DMS79 (cell line): ENCODE results near the gene APLP1.
"Not testable (repeated sequence)": the region's sequence is repeated elsewhere in the genome, so short reads cannot be mapped to it uniquely, and the experiment has no call there.

Experiments used
- DNase-seq: peaks from one replicate; lab custom pipeline; 2025; lab: John Stamatoyannopoulos, UW

The APLP1 gene

GRCh38 chr19:35904311-35905068, 36.1 kb downstream of the APLP1 start:
- no peak for DNase-seq

DNA sequence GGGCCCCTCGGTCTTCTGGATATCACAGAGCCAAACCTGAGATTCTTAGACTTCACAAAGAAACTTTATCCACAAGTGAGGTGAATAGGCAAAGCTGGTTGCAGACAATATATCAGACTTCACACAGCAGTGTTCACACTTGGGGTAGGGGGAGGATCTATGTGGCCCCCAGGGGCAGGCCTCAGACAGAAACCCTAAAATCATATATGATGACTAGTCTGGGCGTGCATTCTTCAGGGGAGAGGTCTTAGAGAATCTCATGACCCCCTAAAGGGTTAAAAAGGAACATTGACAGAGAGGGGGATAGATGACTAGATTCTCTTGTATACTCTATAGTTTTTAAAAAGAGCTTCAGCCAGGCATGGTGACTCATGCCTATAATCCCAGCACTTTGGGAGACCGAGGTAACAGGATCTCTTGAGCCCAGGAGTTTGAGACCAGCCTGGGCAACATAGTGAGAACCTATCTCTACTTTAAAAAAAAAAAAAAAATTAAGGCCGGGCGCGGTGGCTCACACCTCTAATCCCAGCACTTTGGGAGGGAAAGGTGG, 36.9 kb downstream of the APLP1 start:
- DNase-seq = no peak

DNA sequence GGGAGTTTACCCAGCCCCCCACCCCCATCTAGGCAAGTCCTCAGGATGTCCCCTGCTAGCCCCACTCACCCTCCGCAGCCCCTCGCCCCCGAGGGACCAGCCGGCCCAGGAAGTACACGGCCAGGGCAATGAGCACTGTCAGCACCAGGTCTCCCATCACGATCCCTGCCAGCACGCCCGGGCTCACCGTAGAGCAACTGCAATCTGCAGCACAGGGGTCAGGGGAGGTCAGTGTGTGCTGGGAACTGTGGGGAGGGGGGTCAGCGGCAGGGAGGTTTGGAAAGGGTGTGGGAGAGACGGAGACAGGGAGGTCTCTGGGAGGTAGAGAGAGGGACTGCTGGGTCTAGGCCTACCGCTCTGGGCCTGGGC, 39.0 kb downstream of the APLP1 start:
- DNase-seq = no peak

DNA sequence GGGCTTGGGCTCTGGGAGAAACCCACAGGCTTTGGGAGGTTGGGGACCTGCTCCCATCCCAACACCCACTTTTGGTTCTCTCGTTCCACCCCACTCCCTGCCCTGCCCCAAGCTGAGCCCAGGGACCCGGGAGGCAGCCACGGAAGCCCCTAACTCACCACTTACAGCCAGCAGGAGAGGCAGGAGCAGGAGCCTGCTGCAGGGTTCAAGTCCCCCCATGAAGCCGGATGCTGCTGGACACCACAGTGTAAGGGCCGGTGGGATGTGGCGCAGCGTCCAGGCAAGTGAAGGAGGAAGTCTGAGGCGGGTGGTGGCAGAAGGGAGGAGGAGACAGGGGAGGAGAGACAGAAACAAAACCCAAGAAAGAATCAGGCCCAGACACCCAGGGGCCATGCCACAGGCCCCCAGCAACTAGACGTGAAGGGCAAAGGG, 39.7 kb downstream of the APLP1 start, which contains the start of gene TYROBP:
TSS of gene TYROBP (minus strand) at position 286 of the 432 bp plus-strand sequence. CDS start at position 219, 67 bp downstream.
- no peak for DNase-seq

DNA sequence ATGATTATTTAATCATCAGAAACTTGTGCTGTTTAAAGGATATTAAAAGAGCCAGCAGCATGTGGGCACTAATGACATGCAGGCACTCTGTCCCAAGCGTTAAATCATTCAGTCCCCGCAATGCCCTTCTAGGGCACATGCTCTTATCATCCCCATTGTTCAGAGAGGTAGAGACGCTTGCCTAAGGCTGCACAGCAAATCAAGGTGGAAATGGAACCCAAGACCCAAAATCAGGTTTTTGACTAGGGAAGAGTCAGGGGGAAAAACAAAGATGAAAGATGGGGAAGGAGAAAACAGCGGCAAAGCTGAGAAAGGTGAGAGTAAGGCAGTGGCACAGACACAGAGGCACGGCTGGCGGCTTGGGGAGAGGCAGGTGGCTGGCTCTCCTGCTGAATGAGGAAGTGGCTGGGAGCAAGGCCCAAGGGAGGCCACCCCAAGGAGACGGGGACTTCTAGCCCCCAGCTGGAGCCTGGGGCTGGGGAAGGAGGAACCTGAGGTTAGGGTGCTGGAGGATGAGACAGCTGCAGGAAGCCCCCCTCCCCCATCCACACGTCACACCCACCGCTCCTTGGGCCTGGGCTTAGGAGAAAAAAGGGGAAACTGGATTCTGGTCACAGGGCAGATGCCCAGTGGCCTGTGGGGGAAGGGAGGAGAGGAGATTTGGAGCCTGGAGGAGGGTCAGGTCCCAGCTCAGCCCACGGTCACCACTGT, 40.8 kb downstream of the APLP1 start:
- no peak for DNase-seq

GRCh38 chr19:35909684-35910035, 41.3 kb downstream of the APLP1 start:
- DNase-seq = no peak

DNA sequence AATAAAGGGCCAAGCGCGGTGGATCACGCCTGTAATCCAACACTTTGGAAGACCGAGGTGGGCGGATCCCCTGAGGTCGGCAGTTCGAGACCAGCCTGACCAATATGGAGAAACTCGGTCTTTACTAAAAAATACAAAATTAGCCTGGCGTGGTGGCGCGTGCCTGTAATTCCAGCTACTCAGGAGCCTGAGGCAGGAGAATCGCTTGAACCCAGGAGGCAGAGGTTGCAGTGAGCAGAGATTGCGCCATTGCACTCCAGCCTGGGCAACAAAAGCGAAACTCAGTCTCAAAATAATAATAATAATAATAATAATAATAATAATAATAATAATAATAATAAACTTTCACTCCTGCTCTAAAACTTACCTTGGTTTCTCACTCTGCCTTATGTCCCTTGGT, 42.0 kb downstream of the APLP1 start:
- not testable (repeated sequence) for DNase-seq

DNA sequence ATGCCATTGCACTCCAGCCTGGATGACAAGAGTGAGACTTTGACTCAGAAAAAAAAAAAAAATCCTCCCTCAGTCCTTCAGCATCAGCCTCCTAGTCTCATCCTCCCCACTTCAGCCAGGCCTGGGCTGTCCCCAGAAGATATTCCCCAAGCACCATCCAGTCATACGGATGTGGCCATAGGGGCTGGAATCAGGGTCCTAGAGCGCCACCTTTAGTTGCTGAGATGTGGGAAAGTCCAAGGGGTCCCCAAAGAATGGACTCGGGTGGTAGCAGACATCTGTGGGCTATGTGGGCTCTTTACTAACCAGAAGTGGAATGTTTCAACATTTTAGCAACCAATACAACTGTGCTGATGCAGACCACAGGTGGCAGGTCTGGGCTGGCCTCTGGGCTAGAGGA, 42.8 kb downstream of the APLP1 start:
- no peak for DNase-seq

- peak; percentile 54 for DNase-seq
Observed at GRCh38 chr19:35911790-35912189, 43.4 kb downstream of the APLP1 start.

DNA sequence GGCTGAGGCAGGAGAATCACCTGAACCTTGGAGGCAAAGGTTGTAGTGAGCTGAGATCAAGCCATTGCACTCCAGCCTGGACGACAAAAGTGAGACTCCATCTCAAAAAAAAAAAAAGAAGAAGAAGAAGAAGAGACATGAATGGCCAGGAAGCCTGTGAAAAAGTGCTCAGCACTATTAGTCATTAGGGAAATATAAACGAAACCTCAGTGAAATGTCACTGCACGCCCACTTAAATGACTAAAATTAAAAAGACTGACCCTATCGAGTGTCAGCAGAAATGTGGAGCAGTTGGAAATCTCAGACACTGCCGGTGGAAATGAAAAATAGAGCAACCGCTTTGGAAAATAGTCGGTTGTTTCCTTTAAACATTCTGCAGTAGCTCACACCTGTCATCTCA, 45.2 kb downstream of the APLP1 start:
- DNase-seq = no peak

DNA sequence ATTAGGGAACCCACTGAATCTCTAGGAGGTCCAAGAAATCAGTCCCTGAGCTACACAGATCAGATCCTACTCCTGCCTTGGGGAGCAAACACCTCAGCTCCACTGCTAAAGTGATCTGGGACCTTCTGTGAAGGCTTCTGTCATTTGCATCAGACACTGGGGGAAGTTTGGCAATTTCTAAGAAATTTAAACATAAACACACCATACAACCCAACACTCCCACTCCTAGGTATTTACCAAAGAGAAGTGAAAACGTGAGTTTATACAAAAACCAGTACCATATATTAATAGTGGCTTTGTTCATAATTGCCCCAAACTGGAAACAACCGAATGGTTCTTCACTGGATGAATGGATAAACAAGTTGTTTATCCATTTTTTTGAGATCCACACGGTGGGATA, 47.1 kb downstream of the APLP1 start:
- no peak for DNase-seq

DNA sequence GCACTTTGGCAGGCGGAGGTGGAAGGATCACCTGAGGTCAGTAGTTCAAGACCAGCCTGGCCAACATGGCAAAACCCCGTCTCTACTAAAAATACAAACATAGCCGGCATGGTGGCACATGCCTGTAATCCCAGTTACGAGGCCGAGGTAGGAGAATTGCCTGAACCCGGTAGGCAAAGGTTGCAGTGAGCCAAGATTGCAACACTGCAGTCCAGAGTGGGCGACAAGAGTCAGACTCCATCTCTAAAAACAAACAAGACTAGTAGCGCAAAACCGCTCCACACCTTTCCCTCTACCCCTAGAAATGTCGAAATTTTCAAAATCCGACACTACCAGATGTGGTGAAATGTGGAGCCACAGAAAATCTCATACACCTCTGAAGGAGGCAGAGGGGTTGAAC, 50.9 kb downstream of the APLP1 start:
- DNase-seq = no peak

GRCh38 chr19:35921012-35921411, 52.6 kb downstream of the APLP1 start:
- no peak for DNase-seq

DNA sequence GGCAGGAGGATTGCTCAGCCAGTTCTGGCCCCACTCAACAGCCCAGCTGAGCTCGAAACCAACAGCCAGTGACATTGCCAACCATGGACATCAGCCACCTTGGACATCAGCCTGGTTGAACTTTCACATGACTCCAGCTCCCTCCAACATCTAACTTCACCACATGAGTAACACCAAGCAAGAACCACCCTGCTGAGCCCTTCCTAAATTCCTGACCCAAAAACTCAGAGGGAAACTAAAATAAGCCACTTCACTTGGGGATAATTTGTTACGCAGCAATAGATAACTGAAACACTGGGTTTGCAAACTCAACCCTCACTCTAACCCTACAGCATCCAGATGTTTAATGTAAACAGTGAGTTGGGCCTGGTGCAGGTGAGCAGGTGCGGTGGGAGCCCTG, 57.1 kb downstream of the APLP1 start:
- no peak for DNase-seq

- no peak for DNase-seq
Observed at GRCh38 chr19:35928507-35928906, 60.1 kb downstream of the APLP1 start.
